Stimulated activated CD4-positive, alpha-beta T cell treated with anti-CD3 and anti-CD28 coated beads, Interleukin-4, amount 100 ng/mL, for 24 hours (primary cell): ENCODE results near the gene EPHA8.

Source experiments
- DNase-seq: peaks from one replicate; pipeline ENCODE4 v3.0.0-alpha.2; 2020

EPHA8 gene

DNA sequence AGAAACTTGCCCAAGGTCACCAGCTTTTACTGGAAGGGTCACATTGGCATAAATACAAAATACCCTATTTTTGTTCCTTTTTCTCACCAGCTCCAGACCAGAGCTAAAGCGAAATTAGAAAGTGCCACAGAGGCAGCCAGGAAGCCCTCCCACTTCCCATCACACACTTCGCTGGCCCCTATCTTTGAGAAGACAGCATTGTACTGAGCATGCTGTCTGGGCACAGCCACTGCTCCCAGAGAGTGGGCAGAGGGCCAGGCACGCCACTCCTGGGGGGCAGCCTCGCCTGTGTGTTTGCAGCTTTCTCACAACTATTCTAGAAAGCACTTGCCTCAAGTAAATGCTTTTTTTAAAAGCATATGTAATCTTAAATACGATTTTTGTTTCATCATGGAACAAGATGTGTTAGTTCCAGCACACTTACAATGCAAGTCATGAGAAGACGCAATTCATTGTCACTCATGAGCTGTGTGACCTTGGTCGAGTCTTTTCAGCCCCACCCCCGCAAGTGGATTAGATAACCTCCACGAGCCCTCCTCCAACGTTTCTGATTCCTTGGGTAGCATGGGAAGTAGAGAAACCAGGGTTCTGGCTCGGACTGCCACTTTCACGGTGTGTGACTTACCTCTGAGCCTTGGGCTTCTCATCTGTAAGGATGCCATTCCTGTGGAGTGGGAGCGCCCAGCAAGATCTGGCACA is 25.7 kb upstream of the EPHA8 start:
- DNase-seq = no peak

DNA sequence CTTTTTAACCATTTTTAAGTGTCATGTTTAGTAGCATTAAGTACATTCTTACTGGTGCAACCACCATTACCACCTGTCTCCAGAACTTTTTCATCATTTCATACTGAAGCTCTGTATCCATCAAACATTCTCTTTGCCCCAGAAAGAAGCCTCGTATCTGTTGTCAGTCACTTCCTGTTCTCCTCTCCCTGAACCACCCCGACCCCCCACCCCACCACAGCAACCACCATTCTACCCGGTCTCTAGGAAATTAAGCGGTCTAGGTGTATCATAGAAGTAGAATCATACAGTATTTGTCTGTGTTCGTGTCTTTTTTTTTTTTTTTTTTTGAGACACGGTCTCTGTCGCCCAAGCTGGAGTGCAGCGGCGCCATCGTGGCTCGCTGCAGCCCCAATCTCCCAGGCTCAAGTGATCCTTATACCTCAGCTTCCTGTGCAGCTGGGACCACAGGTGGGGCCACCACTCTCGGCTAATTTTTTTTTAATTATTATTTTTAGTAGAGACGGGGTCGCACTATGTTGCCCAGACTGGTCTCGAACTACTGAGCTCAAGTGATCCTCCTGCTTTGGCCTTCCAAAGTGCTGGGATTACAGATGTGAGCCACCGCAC is 23.7 kb upstream of the EPHA8 start:
- DNase-seq = no peak

DNA sequence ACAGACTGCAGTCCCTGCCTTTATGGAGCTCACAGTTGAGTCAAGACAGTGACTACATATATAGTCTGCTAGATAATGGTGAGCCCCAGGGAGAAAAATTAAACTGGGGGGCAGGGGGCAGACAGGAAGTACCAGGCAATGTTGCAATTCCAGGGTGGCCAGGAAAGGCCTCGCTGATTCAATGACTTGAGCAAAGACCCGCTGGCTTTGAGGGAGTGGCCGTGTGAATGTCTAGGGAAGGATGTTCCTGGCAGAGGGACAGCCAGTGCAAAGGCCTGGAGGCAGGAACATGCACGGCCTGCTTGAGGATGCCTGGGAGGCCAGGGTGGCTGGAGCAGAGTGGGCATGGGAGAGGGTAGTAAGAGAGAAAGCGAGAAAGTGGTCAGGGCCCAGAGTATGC is 23.0 kb upstream of the EPHA8 start:
- DNase-seq = no peak

DNA sequence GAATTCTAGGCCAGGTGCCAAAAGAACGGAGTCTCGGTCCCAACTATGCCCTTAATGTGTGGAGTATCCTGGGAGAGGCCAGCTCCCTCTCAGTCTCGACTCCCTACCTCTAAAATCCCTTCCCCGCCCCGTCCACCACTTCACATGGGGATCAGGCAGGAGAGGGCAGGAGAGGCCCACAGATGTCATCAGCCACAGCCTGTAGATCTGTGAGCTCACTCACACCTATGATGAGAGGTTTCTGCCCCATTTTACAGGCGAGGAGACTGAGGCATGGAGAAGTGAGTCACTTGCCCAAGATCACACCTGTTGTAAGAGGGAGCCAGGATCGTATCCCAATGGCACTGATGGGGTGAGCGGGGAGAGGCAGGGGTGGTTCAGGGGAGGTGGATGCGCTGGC is 20.4 kb upstream of the EPHA8 start:
- DNase-seq = no peak

DNA sequence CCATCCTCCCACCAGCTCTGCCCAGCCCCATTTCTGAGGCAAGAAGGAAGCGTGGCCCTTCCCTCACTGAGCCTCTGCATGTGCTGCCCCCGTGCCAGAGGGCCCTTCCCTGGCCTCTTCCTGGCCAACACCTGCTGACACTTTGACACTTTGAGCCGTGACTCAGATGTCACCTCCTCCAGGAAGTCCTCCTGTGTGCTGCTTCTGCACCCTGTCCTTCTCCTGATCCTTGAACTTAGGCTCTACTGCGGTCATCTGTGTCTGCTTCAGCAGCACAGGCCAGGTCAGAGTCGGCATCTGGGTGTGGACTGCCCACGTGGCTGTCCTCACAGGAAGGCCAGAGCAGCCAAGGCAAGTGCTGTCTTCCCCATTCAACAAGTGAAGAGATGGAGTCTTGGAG is 19.6 kb upstream of the EPHA8 start:
- no peak for DNase-seq

DNA sequence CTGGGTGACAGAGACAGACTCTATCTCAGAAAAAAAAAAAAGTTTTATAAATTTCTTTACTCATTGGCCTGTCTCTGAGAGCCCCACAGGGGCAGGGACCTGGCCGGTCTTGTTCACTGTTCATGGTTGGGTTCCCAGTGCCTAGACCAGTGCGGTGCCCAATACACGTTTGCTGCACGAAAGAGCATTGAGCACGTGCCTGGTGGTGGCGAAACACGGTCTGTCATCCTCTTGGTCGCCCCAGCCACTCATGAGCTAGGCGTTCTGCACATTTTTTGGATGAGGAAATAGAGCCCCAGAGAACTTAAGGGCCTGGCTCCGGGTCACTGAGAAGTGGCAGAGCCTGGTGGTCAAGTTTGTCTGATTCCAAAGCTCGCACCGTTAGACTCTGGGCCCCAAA is 18.7 kb upstream of the EPHA8 start:
- DNase-seq = no peak

DNA sequence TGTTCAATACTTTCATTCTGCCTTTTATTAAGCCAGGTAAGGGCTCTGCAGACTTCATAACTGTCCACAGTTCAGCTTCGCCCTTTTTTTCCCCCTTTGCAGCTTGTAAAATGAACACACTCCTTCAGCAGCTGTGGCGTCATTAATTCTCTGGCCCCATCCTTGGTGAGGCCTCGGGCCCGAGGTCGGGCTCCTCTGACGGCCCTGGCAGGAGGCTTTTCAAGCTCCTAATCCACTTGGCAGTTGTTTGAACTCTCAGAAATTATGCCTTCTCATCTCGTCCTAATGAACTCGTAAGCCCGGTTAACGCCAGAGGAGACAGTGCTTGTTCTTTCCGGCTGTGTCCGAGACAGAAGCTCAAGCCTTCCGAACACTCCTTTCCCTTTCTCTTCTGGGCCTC is 18.1 kb upstream of the EPHA8 start:
- no peak for DNase-seq

DNA sequence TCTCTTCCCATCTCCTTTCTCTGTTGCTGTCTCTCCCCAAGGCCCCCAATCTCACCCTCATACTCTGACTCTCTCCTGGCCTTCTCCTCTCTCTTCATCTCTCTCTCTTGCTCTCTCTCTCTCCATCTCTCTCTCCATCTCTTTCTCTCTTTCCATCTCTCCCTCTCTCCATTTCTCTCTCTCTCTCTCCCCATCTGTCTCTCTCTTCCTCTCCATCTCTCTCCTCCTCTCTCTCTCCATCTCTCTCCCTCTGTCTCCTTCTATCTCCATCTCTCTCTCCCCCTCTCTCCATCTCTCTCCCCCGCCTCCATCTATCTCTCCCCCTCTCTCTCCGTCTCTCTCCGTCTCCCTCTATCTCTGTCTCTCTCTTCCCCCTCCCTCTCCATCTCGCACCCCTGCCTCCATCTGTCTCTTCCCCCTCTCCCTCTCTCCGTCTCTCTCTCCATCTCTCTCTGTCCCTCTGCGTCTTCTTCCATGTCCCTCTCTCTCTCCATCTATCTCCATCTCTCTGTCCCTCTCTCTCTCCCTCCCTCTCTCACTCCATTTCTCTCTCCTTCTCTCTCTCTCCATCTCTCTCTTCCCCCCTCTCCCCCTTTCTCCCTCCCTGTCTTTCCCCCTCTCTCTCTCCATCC is 16.0 kb upstream of the EPHA8 start:
- no peak for DNase-seq

DNA sequence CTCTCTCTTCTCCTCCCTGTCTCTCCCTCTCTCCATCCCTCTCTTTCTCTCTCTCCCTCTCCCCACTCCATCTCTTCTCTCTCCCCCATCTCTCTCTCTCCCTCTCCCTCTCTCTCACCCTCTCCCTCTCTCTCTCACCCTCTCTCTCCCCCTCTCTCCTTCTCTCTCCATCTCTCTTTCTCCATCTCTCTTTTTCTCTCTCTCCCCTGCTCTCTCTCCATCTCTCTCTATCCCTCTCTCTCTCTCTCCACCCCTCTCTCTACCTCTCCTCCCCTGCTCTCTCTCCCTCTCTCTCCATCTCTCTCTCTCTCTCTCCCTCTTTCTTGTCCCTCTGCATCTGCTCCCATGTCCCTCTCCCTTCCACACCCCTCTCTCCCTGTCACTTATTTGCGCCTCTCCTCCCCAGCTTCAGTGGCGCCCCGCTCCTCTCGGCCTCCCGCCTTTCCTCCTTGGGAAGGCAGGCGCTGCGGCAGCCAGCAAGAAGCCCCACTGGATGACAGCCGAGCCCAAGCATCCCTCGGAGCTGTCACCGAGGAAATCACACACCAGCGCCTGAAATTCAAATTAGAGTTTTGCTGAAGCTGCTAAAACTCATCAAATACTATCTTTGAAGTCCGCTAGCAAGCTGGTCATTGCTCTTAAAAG is 15.3 kb upstream of the EPHA8 start:
- DNase-seq = no peak

DNA sequence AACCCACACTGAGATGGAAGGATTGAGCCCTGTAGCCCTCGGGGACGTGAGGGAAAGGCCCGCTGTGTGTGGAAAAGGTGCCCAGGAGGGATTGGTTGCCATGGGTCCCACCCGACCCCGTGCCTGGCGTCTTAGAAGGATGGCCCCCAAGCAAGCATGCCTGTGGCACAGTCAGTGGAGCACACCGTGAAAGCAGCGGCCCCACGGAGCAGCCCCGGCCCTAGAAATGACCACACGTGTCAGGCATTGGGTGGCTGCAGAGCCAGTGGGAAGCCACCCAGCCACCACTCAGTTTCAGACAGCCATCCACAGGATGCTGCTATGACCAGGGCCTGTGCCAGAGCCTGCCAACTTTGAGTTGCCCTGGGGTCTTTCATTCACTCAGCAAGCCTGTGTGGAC is 13.3 kb upstream of the EPHA8 start:
- no peak for DNase-seq

DNA sequence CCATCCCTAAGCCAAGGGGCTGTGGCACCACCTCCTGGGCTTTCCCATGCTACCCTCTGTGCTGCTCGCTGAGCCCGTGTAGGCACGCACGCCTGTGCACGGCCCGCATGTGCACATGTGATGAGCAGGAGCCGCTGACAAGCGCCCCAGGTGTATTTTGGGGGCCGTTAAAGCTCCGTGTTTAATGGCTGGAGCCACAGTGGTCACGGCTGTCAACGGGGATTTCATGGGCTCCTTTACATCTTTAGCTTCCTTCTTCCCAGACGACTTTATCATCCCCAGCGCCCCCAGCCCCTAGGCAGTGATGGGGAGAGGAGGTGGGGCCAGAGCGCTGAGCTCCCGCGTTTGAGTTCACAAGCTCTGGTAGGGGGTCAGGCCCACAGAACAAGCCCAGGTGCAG is 11.7 kb upstream of the EPHA8 start:
- DNase-seq = no peak

DNA sequence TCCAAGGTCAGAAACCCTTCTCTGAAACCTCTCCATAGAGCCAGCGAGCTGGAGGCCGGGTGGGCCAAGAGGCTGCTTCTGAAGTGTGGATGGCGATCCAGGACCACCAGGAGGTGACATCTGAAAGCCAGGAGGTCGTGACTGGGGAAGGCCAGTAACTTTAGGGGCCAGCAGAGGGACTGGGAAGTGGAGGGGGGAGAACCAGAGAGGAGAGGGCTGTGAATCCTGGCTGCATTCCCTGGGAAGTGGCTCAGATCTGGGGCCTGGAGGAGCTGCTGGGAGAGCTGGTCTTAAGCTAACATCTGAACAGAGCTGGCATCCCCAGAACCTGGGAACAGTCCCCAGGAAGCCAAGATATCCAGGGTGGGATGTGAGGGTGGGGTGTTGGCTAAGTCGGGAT is 11.3 kb upstream of the EPHA8 start:
- DNase-seq = no peak

DNA sequence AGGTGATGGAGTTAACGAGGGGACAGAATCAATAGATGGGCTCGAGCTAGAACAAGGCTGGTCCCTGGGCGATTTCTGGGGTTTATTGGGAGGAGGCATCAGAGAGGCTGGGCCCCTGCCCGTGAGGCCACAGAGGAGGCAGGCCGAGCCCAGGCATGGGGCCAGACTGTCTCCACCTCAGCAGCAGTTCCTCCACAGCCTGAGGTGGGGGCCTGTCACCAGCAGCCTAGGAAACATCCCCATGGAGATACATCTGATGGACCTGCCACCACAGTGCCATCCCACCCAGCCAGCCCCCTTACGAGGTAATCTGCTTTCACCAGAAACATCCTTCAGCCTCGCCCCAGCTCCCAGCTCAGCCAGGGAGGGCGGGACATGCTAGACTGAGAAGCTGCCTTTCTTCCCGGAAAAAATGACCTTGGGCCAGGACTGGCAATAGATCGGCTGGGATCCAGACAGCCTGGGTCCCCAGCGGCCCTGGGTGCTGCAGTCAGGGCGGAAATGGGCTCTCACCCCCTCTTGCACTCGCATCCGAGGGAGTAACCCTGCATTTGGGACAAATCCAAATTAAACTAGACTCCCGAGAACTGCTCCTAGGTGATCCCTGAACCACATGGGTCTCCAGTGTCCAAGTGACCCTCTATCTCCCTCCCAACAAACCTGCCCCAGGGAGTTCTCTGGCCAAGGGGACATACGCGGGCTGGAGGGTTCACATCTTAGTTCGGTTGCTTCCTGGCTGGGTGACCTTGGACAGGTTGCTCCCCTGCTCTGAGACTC is 10.0 kb upstream of the EPHA8 start:
- no peak for DNase-seq

DNA sequence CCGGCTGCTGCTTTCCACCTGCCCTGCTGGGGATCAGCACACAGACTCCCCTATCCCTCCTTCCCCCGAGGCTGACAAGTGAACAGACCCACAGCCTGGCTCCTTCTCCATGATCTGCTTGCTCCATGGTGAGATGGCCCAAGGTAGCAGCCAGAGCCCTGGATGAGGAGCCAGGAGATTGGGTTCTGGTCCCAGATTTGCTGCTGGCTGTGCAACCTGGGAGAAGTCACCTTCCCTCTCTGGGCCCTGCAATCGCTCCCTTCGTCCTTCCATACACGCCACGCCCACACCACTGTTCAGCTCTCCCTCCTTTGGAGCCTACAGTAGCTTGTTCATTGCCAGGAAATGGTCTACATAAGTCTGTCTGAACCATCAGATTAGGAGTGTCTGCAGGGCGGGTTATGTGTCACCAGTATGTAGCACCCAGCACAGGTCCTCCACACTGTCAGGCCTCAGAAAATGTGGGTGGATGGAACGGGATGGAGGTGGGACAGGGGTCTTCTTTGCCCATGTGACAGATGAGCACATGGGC is 9.2 kb upstream of the EPHA8 start:
- DNase-seq = no peak

DNA sequence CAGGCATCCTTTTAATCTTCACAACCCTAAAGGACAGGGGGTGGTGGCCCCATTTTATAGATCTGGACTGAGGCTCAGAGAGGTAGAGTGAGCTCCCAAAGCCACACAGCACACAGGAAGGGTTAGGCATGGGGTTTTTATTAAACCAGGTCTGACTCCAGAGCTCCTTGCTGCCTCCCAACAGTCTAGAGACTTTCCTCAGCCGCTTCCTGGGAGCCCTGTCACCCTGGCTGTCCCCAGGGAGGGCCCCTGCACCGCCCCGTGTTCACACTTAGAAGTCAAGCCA is 8.0 kb upstream of the EPHA8 start:
- no peak for DNase-seq

DNA sequence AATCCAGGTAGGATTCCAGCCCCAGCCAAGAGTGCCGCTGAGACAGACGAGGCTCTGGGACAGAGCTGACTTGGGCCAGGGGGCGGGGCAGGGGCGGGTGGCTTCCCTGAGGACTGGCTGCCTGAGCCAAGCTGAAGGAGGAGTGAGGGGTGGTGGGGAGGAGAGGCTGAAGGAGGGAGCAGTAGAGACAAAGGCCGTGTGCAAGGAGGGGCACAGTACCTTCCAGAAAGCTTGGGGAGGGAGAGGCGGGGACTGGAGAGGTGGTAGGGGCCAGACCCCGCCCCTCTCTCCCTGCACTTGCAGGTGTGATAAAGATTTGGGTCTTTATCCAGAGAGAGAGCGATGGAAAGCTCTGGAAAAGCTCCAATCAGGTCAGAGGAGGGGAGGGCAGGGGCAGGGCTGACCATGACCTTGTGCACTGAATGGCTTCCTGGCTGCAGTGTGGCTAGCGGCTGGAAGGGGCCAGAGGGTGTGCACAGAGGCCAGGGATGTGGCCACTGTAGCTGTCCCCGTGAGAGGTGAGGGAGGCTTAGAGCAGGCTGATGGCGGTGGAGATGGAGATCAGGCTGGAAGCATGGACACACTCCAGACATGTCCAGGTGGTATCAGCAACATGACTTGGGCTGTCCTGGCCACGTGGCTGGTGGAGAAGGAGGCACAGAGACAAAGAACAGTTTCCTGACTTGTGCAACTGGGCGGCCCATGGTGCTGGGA is 6.7 kb upstream of the EPHA8 start:
- DNase-seq = no peak

DNA sequence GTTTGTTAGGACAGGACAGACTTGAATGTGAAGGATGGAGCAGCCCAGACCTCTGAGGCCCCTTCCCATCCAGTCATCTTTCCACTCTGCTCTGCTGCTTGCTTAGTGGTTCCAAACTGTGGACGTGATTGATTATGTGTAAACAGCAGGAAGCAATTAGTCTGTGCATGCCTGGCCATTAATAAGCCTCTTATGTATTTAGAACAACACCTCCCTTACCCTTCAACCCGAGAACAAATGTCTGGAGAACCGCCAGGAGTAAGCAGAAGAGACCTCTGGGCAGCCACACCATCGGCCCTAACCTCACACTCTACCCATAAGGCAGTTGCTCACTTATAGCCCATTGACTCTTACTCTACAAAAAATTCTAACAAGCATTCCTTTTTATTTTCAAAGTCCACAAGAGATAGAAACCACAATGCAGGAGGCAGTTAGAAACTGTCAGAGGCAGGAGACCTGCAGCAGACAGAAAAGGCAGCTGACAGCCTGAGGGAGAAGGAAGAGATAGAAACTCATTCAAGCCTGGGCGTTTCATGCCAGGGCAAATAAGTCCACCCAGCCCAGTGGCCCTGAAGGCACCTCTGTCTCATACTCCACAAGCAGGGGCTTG is 5.8 kb upstream of the EPHA8 start:
- no peak for DNase-seq

DNA sequence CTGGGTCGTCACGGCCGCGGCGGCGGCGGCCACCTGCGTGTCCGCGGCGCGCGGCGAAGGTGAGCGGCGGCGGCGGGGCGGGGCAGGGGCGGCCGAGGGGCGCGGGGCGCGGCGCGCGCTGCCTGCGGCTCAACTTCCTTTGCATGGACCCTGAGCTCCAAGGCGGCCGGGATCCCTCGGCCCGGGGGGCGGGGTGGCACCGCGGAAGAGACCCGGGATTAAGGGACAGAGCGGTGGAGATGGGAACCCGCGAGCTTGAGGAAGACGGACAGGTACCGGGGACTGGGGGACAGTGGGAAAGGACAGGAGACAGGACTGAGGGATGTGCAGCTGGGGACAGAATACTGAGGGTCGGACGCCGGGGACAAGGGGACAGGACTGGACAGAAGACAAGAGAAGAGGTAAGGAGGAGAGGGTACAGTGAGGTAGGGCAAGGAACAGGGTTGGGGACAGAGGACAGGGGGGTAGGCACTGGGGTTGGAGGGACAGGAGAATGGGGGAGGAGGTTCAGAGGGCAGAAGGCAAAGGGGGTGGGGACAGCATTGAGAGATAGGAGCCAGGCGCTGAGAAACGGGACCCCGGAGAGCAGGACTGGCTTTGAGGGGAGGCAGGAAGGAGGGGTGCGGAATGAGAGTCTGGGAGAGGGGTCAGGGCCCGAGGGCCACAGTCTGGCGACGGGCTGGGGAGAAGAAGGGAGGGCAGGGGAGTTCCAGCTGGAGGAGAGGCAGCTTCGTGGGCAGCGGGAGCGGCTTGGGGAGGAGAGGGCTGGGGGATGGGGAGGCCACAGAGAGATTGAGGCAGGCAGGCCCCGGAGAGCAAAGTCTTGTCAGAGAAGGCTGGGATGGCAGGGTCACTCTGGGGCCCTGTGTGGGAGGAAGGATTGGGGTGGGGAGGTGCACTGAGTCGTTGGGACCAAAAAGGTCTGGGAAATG is 648 bp downstream of the EPHA8 start:
- DNase-seq = no peak

DNA sequence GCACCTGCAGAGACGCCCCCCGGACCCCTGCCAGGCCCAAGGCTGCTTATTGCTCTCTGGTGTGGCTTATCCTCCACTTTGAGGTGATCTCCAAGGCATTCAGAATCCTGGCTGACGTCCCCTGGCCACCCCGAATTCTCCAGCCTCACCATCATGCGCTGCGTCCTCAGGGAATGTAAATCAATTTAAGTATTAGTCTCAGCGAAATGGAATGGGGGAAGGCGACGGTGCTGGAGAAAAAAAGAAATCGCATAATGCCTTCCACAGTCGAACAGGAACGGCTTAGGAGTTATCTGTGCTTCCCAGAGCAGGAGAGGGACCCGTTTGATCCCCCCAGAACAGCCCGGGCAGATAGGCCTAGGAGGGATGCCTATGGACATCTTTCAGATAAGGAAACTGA is 2.9 kb downstream of the EPHA8 start:
- no peak for DNase-seq

DNA sequence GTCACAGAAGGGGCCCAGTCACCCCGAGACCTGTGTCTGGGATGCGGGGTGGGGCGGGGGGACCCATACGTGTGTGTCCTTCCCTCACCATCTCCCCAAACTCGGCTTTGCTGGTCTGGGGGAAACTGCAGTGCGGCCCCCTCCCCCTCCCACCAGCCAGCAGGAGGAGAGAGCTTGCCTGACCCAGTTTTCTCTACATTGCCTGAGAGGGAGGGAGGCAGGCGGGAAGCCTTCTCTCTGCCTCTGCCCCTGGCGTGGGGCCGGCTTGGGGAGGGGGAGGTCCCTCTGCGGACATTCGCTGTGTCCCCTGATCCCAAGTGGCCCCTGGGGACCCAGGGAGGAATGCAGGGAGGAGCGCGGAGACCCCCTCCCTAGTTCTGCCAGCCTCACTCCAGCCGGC is 3.9 kb downstream of the EPHA8 start:
- no peak for DNase-seq

DNA sequence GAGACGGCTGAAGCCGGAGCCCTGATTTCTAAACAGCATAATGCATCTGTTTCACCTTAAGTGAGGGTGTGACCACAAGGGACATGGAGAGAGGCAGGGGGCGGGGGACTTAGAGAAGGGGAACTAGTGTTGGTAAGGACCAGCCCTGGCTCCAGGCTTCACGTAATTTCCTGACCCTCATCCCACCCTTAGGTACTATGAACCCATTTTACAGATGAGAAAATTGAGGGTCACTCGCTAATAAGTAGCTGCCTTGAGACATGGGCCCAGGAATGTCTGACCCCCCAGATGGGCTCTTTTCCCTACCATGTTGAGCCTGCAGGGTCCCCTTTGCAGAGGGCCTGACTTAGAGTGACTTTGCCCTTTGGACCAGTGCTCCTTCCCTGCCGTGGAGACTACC is 4.7 kb downstream of the EPHA8 start:
- no peak for DNase-seq
